ENCODE results near the gene CRIM1. TPM values are rescaled to one million over a fixed set of nuclear protein-coding genes. Genes with fewer than 3 reads are reported as not detected.
A peak's percentile ranks its signal among the peaks of the same experiment; 100 is the strongest.

The CRIM1 gene
- polyA plus RNA-seq, 2 of the 4 experiments (the other 2 are of a cell fraction) = 127 to 208 TPM

GRCh38 chr2:36481709-36482108 is 126.1 kb downstream of the CRIM1 start:
- DNase-seq (ENCODE audit: low read depth in 1 of 2, low spot score in 1 of 2) (no peak), FAIRE-seq (no peak), ATAC-seq (no peak)
- 87% methylated on average over 5 of the region's 5 CpGs for WGBS (ENCODE audit: missing lambda C conversion rate)
- Histone ChIP-seq H3K4me2 (peak overlapping the region; percentile 50; the same call in 2 of the 3 replicates), H3K9me3 (peaks cover 12% of the 10 kb centered on the region), H3K4me3 (no peak overlapping the region), H3K27ac (peak overlapping the region; percentile 84 to 88), H3K4me1 (peaks cover 99% of the 10 kb centered on the region)
- ChIA-PET POLR2A (no interaction called here), CTCF (no interaction called here)
- no peak for TF ChIP-seq HOXA7 (CRISPR knock-in tag; IDR thresholded peaks at IDR 0.05)
- no peak for TF ChIP-seq NR3C1 (IDR thresholded peaks at IDR 0.05)
- TF ChIP-seq FOSB (CRISPR knock-in tag; IDR thresholded peaks at IDR 0.05) = no peak
- no peak for TF ChIP-seq MAFK (IDR thresholded peaks at IDR 0.05; ENCODE audit: partially characterized antibody)
- TF ChIP-seq EP300 (IDR thresholded peaks at IDR 0.05) = no peak
- TF ChIP-seq JUN (IDR thresholded peaks at IDR 0.05) = 0 out of 5 replicates have a peak, but pooled peaks of 1 of the 2 experiments have one; percentile 4
- no peak for TF ChIP-seq ELK1 (IDR thresholded peaks at IDR 0.05; ENCODE audit: low read depth, low read length)
- no peak for TF ChIP-seq USF2 (IDR thresholded peaks at IDR 0.05)
- no peak for TF ChIP-seq HOXB5 (CRISPR knock-in tag; IDR thresholded peaks at IDR 0.05)
- no peak for TF ChIP-seq ZFP36 (IDR thresholded peaks at IDR 0.05; ENCODE audit: borderline replicate concordance, partially characterized antibody)
- no peak for TF ChIP-seq E2F6 (IDR thresholded peaks at IDR 0.05; ENCODE audit: borderline replicate concordance, low read depth)
- TF ChIP-seq SREBF2 (IDR thresholded peaks at IDR 0.05) = no peak
- no peak for TF ChIP-seq KDM5A (IDR thresholded peaks at IDR 0.05)
- TF ChIP-seq ZSCAN20 (CRISPR knock-in tag; IDR thresholded peaks at IDR 0.05) = no peak
- TF ChIP-seq HOXB13 (CRISPR knock-in tag; IDR thresholded peaks at IDR 0.05; ENCODE audit: low read depth) = peak; percentile 58; the same call in 1 of the 2 replicates
- no peak for TF ChIP-seq RNF2 (IDR thresholded peaks at IDR 0.05; ENCODE audit: borderline replicate concordance, low read depth)
- no peak for TF ChIP-seq HES2 (IDR thresholded peaks at IDR 0.05)
- no peak for TF ChIP-seq NPAS2 (CRISPR knock-in tag; IDR thresholded peaks at IDR 0.05; ENCODE audit: borderline replicate concordance)

- CTCF ChIA-PET = interaction anchor here (1.0 to 5.4 kb wide), 6 partner anchors 9 to 130 kb away, joined by 3 to 30 read pairs (median 4); no protein-coding TSS in a partner anchor
- ATAC-seq (peak in 1 of 2 experiments; percentile 3; a peak in 1 of 6 replicates), DNase-seq (ENCODE audit: low read depth in 1 of 2, low spot score in 1 of 2) (peak in 1 of 2 experiments; percentile 61), FAIRE-seq (no peak)
- peaks cover 2% of the 10 kb centered on the region; the same call in 1 of the 3 replicates for H3K9me3 ChIP-seq
- POLR2A ChIA-PET = no interaction called here
- no peak for TF ChIP-seq FOSL2 (IDR thresholded peaks at IDR 0.05)
- peak; percentile 51 for TF ChIP-seq FOSL2 (CRISPR knock-in tag; IDR thresholded peaks at IDR 0.05)
- no peak for TF ChIP-seq KDM5A (IDR thresholded peaks at IDR 0.05)
- TF ChIP-seq HOXB5 (CRISPR knock-in tag; IDR thresholded peaks at IDR 0.05) = no peak
- TF ChIP-seq ZSCAN20 (CRISPR knock-in tag; IDR thresholded peaks at IDR 0.05) = no peak
- TF ChIP-seq ATOH8 (CRISPR knock-in tag; IDR thresholded peaks at IDR 0.05; ENCODE audit: low read depth) = peak; percentile 81; the same call in 1 of the 2 replicates
- TF ChIP-seq CEBPB (IDR thresholded peaks at IDR 0.05) = peak; percentile 95 to 97
- no peak for TF ChIP-seq NFE2L2 (conservative IDR thresholded peaks at IDR 0.05; ENCODE audit: low read length)
- 0 out of 5 replicates have a peak, but pooled peaks of 1 of the 2 experiments have one; percentile 13 for TF ChIP-seq RAD21 (conservative IDR thresholded peaks at IDR 0.05 in 1 of 2, IDR thresholded peaks at IDR 0.05 in 1 of 2)
- TF ChIP-seq E2F6 (IDR thresholded peaks at IDR 0.05; ENCODE audit: borderline replicate concordance, low read depth) = no peak
- TF ChIP-seq BCL3 (IDR thresholded peaks at IDR 0.05) = no peak
- TF ChIP-seq HES2 (IDR thresholded peaks at IDR 0.05) = peak; percentile 58; the same call in 1 of the 2 replicates
- no peak for TF ChIP-seq RARB (CRISPR knock-in tag; IDR thresholded peaks at IDR 0.05)
- no peak for TF ChIP-seq CBX2 (IDR thresholded peaks at IDR 0.05; ENCODE audit: borderline replicate concordance, low read depth)
- TF ChIP-seq BHLHE40 (IDR thresholded peaks at IDR 0.05; ENCODE audit: low read depth, low read length) = no peak
- TF ChIP-seq JUNB (IDR thresholded peaks at IDR 0.05) = peak; percentile 45; the same call in 1 of the 2 replicates
- peak; percentile 87 for TF ChIP-seq HOXA7 (CRISPR knock-in tag; IDR thresholded peaks at IDR 0.05)
- peak; percentile 72 for TF ChIP-seq GATA3 (IDR thresholded peaks at IDR 0.05; ENCODE audit: borderline replicate concordance)
- TF ChIP-seq JUN (IDR thresholded peaks at IDR 0.05) = peak; percentile 33 to 69; a peak in 2 of 5 replicates
- TF ChIP-seq EP300 (IDR thresholded peaks at IDR 0.05) = peak; percentile 83 to 89; a peak in 4 of 5 replicates
- H3K27ac ChIP-seq = peak overlapping the region; percentile 84 to 87
- H3K4me1 ChIP-seq = peaks cover 99% of the 10 kb centered on the region
- peak overlapping the region; percentile 50 for H3K4me2 ChIP-seq
- H3K4me3 ChIP-seq = 0 out of 3 replicates have a peak overlapping the region, but pooled peaks have one; percentile 4
- 66% methylated on average over 4 of the region's 4 CpGs for WGBS (ENCODE audit: missing lambda C conversion rate)
Measured at GRCh38 chr2:36482576-36483214, 127.1 kb downstream of the CRIM1 start.
